A549 (cell line): Measurements from ENCODE around the gene P3R3URF.

Experiments
- BHLHE40 ChIP-seq: IDR thresholded peaks from 2 replicates; pipeline ENCODE4 v1.6.1; 2012; ENCODE audit warnings: low read depth, low read length, inconsistent platforms
- CTCF ChIP-seq: fragments of >200 bp; sonication (Bioruptor Twin); formaldehyde crosslinking; IDR thresholded peaks from 3 replicates; pipeline ENCODE4 v1.5.1; 2016
- JUN ChIP-seq, 2 experiments: fragments of >200 bp; sonication (Bioruptor Twin); formaldehyde crosslinking; IDR thresholded peaks; 2 replicates in 1 of 2; 3 replicates in 1 of 2; pipeline ENCODE4 v1.6.1; 2016 to 2017
- JUNB ChIP-seq: fragments of >200 bp; sonication (Bioruptor Twin); formaldehyde crosslinking; IDR thresholded peaks from 2 replicates; pipeline ENCODE4 v1.6.1; 2016
- KDM5A ChIP-seq: fragments of 200-600 bp; sonication (generic); IDR thresholded peaks from 2 replicates; pipeline ENCODE4 v1.6.1; 2016; ENCODE audit warnings: antibody characterized with exemption, mild to moderate bottlenecking
- RARB ChIP-seq: fragments of 250-450 bp; sonication (Bioruptor Pico); IDR thresholded peaks from 2 replicates; pipeline ENCODE4 v1.8.0; 2021; ENCODE audit warnings: mild to moderate bottlenecking, moderate library complexity
- REST ChIP-seq: fragments of 200-600 bp; sonication (generic); IDR thresholded peaks from 2 replicates; pipeline ENCODE4 v1.6.1; 2016; ENCODE audit warnings: antibody characterized with exemption, mild to moderate bottlenecking, moderate library complexity
- RFX5 ChIP-seq: fragments of 450-650 bp; IDR thresholded peaks from 2 replicates; pipeline ENCODE4 v1.7.1; 2014; ENCODE audit warnings: antibody characterized with exemption, mild to moderate bottlenecking, moderate library complexity
- SMC3 ChIP-seq: fragments of >200 bp; sonication (Bioruptor Twin); formaldehyde crosslinking; IDR thresholded peaks from 3 replicates; pipeline ENCODE4 v1.6.1; 2018; ENCODE audit warnings: inconsistent platforms

- TF ChIP-seq REST (no peak), CTCF (no peak), RFX5 (peak; percentile 79; the same call in 1 of the 2 replicates), SMC3 (no peak), RARB (CRISPR knock-in tag) (no peak), JUNB (no peak), KDM5A (no peak), BHLHE40 (no peak), JUN (IDR thresholded peaks at IDR 0.05) (no peak)
These were observed 43.1 kb downstream of the P3R3URF start for GRCh38 chr1:46133181-46133658.
